Coronary artery (tissue), 2 donors: Measurements from ENCODE around the gene PTPRO.

Experiments used
- DNase-seq: peaks from one replicate; pipeline ENCODE4 v3.0.0-alpha.2; 2017; ENCODE audit warnings: low spot score
- H3K27ac ChIP-seq, 2 donors: fragments of 200-600 bp; sonication (generic); one replicate each; pipeline ENCODE4 v1.5.1; 2016 to 2019
- H3K4me3 ChIP-seq: fragments of 200-600 bp; sonication (generic); 2 replicates; pipeline ENCODE4 v1.5.1; 2016; ENCODE audit warnings: mild to moderate bottlenecking, moderate library complexity
- TF ChIP-seq, protein P1 (sequence below): fragments of 200-600 bp; sonication (generic); IDR thresholded peaks from one replicate; pipeline ENCODE4 v1.5.1; 2019; ENCODE audit warnings: antibody characterized with exemption

Gene PTPRO

DNA sequence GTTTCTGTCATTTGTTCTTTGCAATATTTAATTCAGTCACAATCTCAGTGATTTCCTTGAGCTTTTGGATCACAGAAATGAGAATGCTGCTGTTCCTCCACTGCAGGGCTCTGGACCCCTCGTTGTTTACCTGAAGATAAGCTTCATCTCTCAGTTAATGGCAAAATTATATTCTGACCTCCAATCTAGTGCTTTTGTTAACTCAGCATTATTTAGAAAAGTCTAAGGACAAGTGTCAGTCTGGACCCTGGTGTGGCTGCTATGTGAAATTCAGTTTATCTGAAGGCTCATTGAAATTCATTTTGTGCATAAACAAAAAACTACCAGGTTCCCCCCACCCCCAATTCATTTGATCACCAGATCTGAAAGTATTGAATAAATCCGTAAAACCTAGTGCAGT, 84.7 kb downstream of the PTPRO start:
- no peak overlapping the region for H3K27ac ChIP-seq
- TF ChIP-seq, protein P1, sequence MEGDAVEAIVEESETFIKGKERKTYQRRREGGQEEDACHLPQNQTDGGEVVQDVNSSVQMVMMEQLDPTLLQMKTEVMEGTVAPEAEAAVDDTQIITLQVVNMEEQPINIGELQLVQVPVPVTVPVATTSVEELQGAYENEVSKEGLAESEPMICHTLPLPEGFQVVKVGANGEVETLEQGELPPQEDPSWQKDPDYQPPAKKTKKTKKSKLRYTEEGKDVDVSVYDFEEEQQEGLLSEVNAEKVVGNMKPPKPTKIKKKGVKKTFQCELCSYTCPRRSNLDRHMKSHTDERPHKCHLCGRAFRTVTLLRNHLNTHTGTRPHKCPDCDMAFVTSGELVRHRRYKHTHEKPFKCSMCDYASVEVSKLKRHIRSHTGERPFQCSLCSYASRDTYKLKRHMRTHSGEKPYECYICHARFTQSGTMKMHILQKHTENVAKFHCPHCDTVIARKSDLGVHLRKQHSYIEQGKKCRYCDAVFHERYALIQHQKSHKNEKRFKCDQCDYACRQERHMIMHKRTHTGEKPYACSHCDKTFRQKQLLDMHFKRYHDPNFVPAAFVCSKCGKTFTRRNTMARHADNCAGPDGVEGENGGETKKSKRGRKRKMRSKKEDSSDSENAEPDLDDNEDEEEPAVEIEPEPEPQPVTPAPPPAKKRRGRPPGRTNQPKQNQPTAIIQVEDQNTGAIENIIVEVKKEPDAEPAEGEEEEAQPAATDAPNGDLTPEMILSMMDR = no peak
- no peak for DNase-seq
- H3K4me3 ChIP-seq = no peak overlapping the region

DNA sequence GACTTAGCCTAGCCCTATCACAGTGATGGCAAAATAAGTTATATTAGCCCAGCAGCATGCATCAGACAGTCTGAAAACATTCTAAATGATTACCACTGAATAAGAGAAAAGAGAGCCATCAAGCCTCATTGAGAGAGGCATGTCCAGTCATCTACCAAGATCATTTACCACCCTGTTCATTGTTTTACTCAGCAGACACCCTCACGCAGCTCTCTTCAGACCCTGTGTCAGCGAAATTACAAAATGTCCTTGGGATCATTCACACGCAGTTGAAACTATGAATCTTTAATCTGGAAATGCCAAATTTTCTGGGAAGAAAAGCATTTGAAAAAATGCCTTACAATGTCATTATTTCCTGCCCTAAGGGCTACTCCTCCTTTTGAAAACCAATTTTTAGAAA, 89.5 kb downstream of the PTPRO start:
- no peak for DNase-seq
- no peak overlapping the region for H3K4me3 ChIP-seq
- TF ChIP-seq, protein P1 = no peak
- no peak overlapping the region for H3K27ac ChIP-seq

DNA sequence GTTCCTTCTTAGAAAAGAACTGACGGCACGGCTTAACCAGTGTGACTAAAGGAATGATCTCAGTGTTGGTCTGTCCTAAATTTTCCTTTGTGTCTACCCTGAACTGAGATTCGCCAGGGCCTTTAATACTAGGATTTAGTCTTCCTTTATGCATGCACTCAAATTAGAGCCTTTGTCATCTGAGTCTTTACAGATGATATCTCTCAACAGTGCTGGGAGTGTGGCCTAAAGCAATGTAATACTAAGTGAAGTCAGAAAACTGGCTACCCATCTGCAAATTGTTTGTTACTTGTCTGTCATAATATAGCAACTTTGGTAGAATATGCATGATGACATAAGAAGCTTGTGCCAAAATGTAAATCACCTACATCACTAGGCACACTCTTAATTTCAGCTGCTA, 95.4 kb downstream of the PTPRO start:
- Histone ChIP-seq H3K4me3 (no peak overlapping the region), H3K27ac (no peak overlapping the region)
- TF ChIP-seq, protein P1 = no peak
- DNase-seq = no peak

DNA sequence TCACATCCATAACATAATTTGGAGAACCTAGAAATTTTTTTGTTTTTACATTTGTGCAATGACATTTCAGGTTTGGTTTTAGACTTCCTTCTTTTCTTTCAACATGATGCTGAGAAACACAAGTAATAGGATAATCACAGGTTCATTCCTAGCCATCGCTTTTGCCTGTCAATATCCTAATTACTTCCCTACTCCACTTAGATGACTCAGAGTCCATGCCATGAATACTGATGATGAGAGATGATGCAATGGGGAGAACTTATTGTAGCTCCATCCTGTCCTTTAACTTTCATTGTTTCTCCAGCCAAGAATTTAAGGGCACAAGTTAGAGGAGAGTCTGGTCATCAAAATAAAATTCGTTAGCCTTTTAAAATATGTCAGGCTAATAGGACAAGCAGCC, 101.3 kb downstream of the PTPRO start:
- Histone ChIP-seq H3K27ac (no peak overlapping the region), H3K4me3 (no peak overlapping the region)
- TF ChIP-seq, protein P1 = no peak
- DNase-seq = no peak

DNA sequence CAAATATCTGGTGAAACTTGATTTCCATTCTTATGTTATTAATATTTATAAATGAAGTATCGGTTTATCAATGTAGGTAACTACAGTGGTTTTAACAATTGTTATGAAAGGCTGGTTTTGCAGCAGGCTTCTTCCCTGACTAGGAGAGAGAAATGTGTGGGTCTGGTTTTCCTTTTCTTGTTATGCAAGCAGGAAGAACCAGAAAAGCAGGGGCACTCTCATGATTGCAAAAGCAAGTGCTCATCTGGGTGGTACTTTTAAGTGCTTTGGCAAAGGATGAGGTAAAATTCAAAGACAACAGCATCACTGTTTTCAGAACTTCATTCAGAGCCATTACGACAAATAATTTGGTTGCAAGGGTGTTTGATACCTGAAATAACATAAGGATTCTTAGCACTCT, 105.6 kb downstream of the PTPRO start:
- TF ChIP-seq, protein P1 = no peak
- DNase-seq = no peak
- Histone ChIP-seq H3K4me3 (no peak overlapping the region), H3K27ac (no peak overlapping the region)

DNA sequence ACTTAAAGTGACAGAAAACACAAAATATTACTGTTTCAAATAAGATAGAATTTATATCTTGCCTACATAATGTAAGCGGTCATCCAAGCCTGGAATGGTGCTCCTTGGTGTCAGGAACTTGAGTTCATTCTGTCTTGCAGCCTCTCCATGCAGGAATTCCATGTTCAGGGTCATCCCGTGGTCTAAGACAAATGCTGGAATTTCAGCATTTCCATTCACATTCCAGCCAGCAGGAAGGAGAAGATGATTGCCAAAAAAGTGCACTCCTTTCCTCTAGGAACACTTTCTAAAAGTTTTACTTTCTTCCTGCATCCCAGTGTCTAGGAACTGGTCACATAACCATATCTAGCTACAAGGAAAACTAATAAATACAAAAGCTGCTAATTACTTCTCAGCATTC, 106.3 kb downstream of the PTPRO start:
- TF ChIP-seq, protein P1 = no peak
- DNase-seq = no peak
- Histone ChIP-seq H3K4me3 (no peak overlapping the region), H3K27ac (no peak overlapping the region)

DNA sequence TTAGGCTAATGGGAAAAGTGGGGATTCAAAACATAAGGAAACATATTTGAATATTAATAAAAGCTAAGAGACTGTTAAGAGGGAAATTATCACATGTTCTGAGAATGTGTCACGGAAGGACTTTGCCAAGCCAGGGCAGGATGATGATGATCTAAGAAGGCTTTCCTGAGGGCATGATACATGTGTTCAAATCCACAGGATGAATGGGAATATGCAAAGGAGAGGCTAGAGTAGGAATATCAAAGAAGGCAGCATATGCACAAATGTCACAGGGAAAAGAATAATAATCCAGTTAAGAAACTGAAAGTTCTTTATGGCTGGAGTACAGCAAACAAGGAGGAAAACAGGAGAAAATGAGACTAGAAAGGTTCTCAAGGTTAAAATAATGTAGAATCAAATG, 107.0 kb downstream of the PTPRO start:
- TF ChIP-seq, protein P1 = no peak
- no peak overlapping the region for H3K27ac ChIP-seq
- DNase-seq = no peak
- no peak overlapping the region for H3K4me3 ChIP-seq
